Transverse colon (tissue), 4 donors: Measurements from ENCODE around the gene CLMN. TPM values are rescaled to one million over a fixed set of nuclear protein-coding genes. Genes with fewer than 3 reads are reported as not detected.

ENCODE experiments used
- DNase-seq: peaks from one replicate; pipeline ENCODE4 v3.0.0-alpha.2; 2019
- H3K27ac ChIP-seq, 4 donors: fragments of 200-600 bp; sonication (generic); 2 replicates each; pipeline ENCODE4 v1.5.1; 2016 to 2018; ENCODE audit warnings: inconsistent platforms in 4 of 4
- H3K27me3 ChIP-seq: fragments of 200-600 bp; sonication (generic); 2 replicates; pipeline ENCODE4 v1.5.1; 2017; ENCODE audit warnings: inconsistent platforms
- H3K36me3 ChIP-seq, 4 donors: fragments of 200-600 bp; sonication (generic); 2 replicates each; pipeline ENCODE4 v1.5.1; 2017 to 2019; ENCODE audit warnings: inconsistent platforms in 4 of 4
- H3K4me1 ChIP-seq, 4 donors: fragments of 200-600 bp; sonication (generic); 2 replicates each; pipeline ENCODE4 v1.5.1; 2017 to 2020; ENCODE audit warnings: inconsistent platforms in 4 of 4
- H3K4me3 ChIP-seq, 4 donors: fragments of 200-600 bp; sonication (generic); 1 replicate in 1 of 4; 2 replicates in 3 of 4; pipeline versions ENCODE4 v1.5.1 to v1.6.1; 2017 to 2019; ENCODE audit warnings: inconsistent platforms in 4 of 4
- H3K9me3 ChIP-seq, 2 donors: fragments of 200-600 bp; sonication (generic); 2 replicates each; pipeline ENCODE4 v1.5.1; 2017 to 2019; ENCODE audit warnings: inconsistent platforms in 2 of 2
- EP300 ChIP-seq: sonication (generic); formaldehyde crosslinking; IDR thresholded peaks from one replicate; pipeline ENCODE4 v1.6.1; 2017; ENCODE audit warnings: antibody characterized with exemption, low read depth
- POLR2A ChIP-seq: fragments of 450-650 bp; IDR thresholded peaks from one replicate; pipeline ENCODE4 v1.6.1; 2016; ENCODE audit warnings: antibody characterized with exemption, mild to moderate bottlenecking, moderate library complexity
- POLR2AphosphoS5 ChIP-seq, 3 donors: sonication (generic); formaldehyde crosslinking; IDR thresholded peaks; one replicate each; pipeline ENCODE4 v1.6.1; 2016; ENCODE audit warnings: antibody characterized with exemption in 3 of 3
- WGBS, 2 donors: methylation state at CpG; one replicate each; pipeline ENCODE4 v1.1.5; 2018; ENCODE audit warnings: low coverage in 1 of 2; 5-methylcytosine and 5-hydroxymethylcytosine counted together
- in situ Hi-C, 4 donors: fragments of 200-750 bp; cut with MboI; loops; one replicate each; pipeline versions ENCODE4 v1.15.0 to v1.15.1; 2017; ENCODE audit warnings: low sequenced_read_pairs in 3 of 4, low pct_ligation_motif_present in 1 of 4, low pct_unique_long_range_greater_than_20kb in 1 of 4
- intact Hi-C: fragments of 100-400 bp; cut with DNase I; formaldehyde crosslinking; loops from one replicate; pipeline ENCODE4 v1.15.1; 2023; ENCODE audit warnings: low total_unique reads
- total RNA-seq, 4 donors: library from RNA; depleted of rRNA; stranded (reverse); fragments of >200 nt; gene quantifications; one replicate each; pipeline ENCODE4 v1.1.0, GENCODE V29; 2016
- TF ChIP-seq, protein P1 (sequence below), 5 experiments: fragments of 200-600 bp in 3 of 5; fragments of 450-650 bp in 2 of 5; sonication (generic) in 3 of 5; IDR thresholded peaks; 1 replicate in 2 of 5; 2 replicates in 3 of 5; pipeline ENCODE4 v1.5.1; 2016 to 2017; ENCODE audit warnings: antibody characterized with exemption in 5 of 5, inconsistent platforms in 3 of 5, mild to moderate bottlenecking in 2 of 5, moderate library complexity in 1 of 5

The CLMN gene
- total RNA-seq, 4 donors from 2014 or later, result 71.1 to 118 (median 90.1) TPM

DNA sequence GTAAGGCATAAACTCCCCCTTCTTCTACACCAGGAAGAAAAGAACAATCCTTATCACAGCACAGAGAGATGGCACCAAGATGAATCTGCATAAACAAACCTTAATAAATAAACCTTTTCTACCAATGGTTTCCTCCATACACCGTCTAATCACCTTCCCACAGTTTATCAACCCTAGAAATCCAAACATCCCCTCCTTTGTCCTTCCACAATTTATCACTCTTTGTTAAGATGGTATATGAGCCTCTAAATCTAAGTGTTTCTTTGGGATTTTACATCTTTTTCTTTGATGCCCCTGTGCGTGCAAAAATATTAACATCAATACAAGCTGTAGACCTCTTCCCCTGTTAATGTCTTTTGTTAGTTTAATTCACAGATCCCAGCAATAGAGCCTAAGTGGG is 174.9 kb downstream of the CLMN start:
- Histone ChIP-seq H3K4me1 (peaks cover 16 to 92% (median 59%) of the 10 kb centered on the region in 4 donors), H3K27ac (peak overlapping the region in 3 of 4 donors; percentile 45 to 76 (median 64)), H3K4me3 (no peak overlapping the region), H3K9me3 (peaks cover 6% of the 10 kb centered on the region in 2 donors), H3K27me3 (no peaks in the 10 kb centered on the region), H3K36me3 (no peaks in the 10 kb centered on the region)
- 94 to 97% methylated on average over 2 of the region's 2 CpGs for WGBS, 2 donors
- intact Hi-C loops, result no loop called here
- TF ChIP-seq POLR2AphosphoS5 (IDR thresholded peaks at IDR 0.05) (no peak), POLR2A (no peak), EP300 (no peak)
- TF ChIP-seq, protein P1, sequence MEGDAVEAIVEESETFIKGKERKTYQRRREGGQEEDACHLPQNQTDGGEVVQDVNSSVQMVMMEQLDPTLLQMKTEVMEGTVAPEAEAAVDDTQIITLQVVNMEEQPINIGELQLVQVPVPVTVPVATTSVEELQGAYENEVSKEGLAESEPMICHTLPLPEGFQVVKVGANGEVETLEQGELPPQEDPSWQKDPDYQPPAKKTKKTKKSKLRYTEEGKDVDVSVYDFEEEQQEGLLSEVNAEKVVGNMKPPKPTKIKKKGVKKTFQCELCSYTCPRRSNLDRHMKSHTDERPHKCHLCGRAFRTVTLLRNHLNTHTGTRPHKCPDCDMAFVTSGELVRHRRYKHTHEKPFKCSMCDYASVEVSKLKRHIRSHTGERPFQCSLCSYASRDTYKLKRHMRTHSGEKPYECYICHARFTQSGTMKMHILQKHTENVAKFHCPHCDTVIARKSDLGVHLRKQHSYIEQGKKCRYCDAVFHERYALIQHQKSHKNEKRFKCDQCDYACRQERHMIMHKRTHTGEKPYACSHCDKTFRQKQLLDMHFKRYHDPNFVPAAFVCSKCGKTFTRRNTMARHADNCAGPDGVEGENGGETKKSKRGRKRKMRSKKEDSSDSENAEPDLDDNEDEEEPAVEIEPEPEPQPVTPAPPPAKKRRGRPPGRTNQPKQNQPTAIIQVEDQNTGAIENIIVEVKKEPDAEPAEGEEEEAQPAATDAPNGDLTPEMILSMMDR (IDR thresholded peaks at IDR 0.05), result no peak
- no peak for DNase-seq
- in situ Hi-C loops, result loop anchor here in 1 of 4 donors (25.0 kb wide), 1 partner anchor 392 kb away; the partner anchor contains the start of gene GLRX5

DNA sequence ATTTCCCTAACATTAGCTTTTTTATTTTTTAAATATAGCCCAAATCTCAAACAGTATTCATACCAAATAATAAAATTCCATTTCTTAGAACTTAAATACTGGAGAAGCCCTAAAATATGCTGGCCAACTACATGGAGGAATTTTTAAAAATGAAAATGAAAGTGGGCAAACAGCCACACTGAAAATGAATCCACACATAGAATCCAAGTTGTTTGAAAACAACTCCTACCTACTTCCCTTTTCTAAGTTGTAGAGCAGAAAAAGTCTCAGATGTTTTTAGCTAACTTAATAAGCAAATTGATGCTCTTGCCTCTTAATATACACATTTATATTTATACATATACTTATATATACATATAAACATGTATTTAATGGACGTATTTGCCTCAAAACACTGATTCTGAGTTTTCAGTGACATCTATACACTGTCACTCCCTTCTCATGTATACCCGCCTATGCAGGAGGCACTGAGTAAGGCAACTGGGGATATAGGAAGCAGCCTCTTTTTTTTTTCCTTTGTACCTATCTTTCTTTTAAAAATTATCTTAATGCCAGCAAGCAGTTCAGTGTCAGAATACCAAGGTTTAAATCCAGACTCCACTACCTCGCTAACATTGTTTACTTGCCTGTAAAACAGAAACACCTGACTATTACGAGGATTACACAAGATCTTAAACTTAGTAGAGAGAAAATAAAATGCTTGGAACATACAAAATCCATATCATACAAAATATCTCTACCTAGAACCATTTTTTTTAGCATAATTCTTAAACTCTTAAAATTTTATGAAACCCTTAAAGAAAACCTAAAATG is 175.7 kb downstream of the CLMN start:
- no peaks in the 10 kb centered on the region for H3K36me3 ChIP-seq
- H3K4me3 ChIP-seq, result peak overlapping the region in 1 of 4 donors; percentile 15
- no peak for TF ChIP-seq POLR2AphosphoS5 (IDR thresholded peaks at IDR 0.05)
- no peak for TF ChIP-seq POLR2A
- TF ChIP-seq, protein P1 (IDR thresholded peaks at IDR 0.05), result no peak
- TF ChIP-seq EP300, result no peak
- 69 to 76% methylated on average over 4 of the region's 4 CpGs for WGBS, 2 donors
- H3K27me3 ChIP-seq, result no peaks in the 10 kb centered on the region
- in situ Hi-C loops (loop anchor here in 1 of 4 donors (25.0 kb wide), 1 partner anchor 393 kb away; the partner anchor contains the start of gene GLRX5), intact Hi-C loops (no loop called here)
- peaks cover 16 to 92% (median 62%) of the 10 kb centered on the region in 4 donors for H3K4me1 ChIP-seq
- H3K27ac ChIP-seq, result peak overlapping the region; percentile 45 to 76 (median 55)
- DNase-seq, result no peak
- H3K9me3 ChIP-seq, result peaks cover 6% of the 10 kb centered on the region in 2 donors

DNA sequence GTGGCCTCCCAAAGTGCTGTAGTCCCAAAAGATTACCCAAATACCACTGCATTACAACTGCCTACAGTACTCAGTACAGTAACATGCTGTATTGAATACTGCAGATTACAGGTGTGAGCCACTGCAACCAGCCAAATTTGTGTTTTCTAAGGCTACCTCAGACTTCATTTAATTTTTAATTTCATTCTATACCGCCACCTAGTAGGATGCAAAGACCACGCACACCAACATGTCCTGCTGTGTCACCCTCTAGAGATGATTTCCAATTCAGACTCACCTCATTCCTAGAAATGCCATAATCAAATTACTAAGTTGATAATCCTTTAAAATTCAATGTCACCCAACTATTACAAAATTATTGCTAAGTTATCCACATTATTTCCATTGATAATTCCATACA is 177.5 kb downstream of the CLMN start:
- 92 to 95% methylated on average over 2 of the region's 2 CpGs for WGBS, 2 donors
- H3K27ac ChIP-seq, result peak overlapping the region in 1 of 4 donors; percentile 13
- no peak overlapping the region for H3K4me3 ChIP-seq
- peaks cover 13 to 93% (median 69%) of the 10 kb centered on the region in 4 donors for H3K4me1 ChIP-seq
- H3K27me3 ChIP-seq, result no peaks in the 10 kb centered on the region
- in situ Hi-C loops, result loop anchor here in 1 of 4 donors (25.0 kb wide), 1 partner anchor 395 kb away; the partner anchor contains the start of gene GLRX5
- TF ChIP-seq EP300 (no peak), POLR2AphosphoS5 (IDR thresholded peaks at IDR 0.05) (no peak), POLR2A (no peak)
- TF ChIP-seq, protein P1 (IDR thresholded peaks at IDR 0.05), result no peak
- DNase-seq, result no peak
- intact Hi-C loops, result no loop called here
- H3K9me3 ChIP-seq, result peaks cover 6% of the 10 kb centered on the region in 2 donors
- H3K36me3 ChIP-seq, result no peaks in the 10 kb centered on the region

DNA sequence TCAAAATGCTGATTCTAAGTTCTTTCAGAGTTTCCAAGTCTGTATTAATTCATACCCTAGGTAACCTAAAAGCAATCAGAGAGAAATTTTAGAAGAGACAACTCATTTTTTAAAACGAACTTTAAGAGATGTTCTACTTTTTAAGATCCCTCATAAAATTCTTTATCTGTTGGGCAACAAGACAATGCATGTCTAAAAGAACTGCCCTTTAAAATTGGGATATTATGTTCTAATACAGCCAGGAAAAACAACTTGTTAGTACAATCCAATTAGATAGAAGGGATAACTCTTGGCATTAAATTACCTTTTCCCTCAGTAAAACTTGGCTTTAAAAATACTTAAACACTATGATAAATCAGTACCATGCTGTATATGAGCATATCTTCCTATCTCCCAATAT is 178.0 kb downstream of the CLMN start:
- no peaks in the 10 kb centered on the region for H3K27me3 ChIP-seq
- in situ Hi-C loops, result loop anchor here in 1 of 4 donors (25.0 kb wide), 1 partner anchor 396 kb away; the partner anchor contains the start of gene GLRX5
- no peak overlapping the region for H3K4me3 ChIP-seq
- WGBS, 2 donors, result 25 to 40% methylated on average over 1 of the region's 1 CpG
- no peak for DNase-seq
- H3K36me3 ChIP-seq, result no peaks in the 10 kb centered on the region
- H3K27ac ChIP-seq, result peak overlapping the region in 1 of 4 donors; percentile 13
- intact Hi-C loops, result no loop called here
- TF ChIP-seq, protein P1 (IDR thresholded peaks at IDR 0.05), result no peak
- TF ChIP-seq POLR2AphosphoS5 (IDR thresholded peaks at IDR 0.05) (no peak), POLR2A (no peak), EP300 (no peak)
- H3K9me3 ChIP-seq, result peaks cover 6% of the 10 kb centered on the region in 2 donors
- H3K4me1 ChIP-seq, result peaks cover 13 to 92% (median 69%) of the 10 kb centered on the region in 4 donors
